Measurements from ENCODE around the gene CD40.

CD40 gene

GRCh38 chr20:46117704-46118467, at the start of gene CD40:
TSS of gene CD40 (plus strand) at chr20:46118314. CDS start at chr20:46118344, 30 bp downstream.
- peaks cover 27% of the 10 kb centered on the region for H3K79me2 ChIP-seq (ENCODE audit: insufficient read depth, low read length)
- H4K20me1 ChIP-seq (ENCODE audit: low read depth, low read length) = no peaks in the 10 kb centered on the region
- peak within 1 kb of the TSS; percentile 61 for H3K4me3 ChIP-seq (ENCODE audit: insufficient read depth, low read length, poor library complexity, severe bottlenecking)
- peak within 1 kb of the TSS; percentile 79 for H2AFZ ChIP-seq (ENCODE audit: low read depth, low read length, severe bottlenecking)
- H3K9me2 ChIP-seq (replicated peaks; ENCODE audit: insufficient read depth, low read length) = no peaks in the 10 kb centered on the region
- peak within 1 kb of the TSS; percentile 87 for H3K27ac ChIP-seq (ENCODE audit: low read depth, low read length)
- peaks cover 22% of the 10 kb centered on the region for H3F3A ChIP-seq (ENCODE audit: insufficient read depth)
- H3K9me3 ChIP-seq (ENCODE audit: insufficient read depth, low read length) = no peaks in the 10 kb centered on the region
- TF ChIP-seq, protein P1, sequence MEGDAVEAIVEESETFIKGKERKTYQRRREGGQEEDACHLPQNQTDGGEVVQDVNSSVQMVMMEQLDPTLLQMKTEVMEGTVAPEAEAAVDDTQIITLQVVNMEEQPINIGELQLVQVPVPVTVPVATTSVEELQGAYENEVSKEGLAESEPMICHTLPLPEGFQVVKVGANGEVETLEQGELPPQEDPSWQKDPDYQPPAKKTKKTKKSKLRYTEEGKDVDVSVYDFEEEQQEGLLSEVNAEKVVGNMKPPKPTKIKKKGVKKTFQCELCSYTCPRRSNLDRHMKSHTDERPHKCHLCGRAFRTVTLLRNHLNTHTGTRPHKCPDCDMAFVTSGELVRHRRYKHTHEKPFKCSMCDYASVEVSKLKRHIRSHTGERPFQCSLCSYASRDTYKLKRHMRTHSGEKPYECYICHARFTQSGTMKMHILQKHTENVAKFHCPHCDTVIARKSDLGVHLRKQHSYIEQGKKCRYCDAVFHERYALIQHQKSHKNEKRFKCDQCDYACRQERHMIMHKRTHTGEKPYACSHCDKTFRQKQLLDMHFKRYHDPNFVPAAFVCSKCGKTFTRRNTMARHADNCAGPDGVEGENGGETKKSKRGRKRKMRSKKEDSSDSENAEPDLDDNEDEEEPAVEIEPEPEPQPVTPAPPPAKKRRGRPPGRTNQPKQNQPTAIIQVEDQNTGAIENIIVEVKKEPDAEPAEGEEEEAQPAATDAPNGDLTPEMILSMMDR (IDR thresholded peaks at IDR 0.05; ENCODE audit: insufficient read depth, low read length, poor library complexity, severe bottlenecking) = no peak
- no peak for TF ChIP-seq EZH2phosphoT487 (conservative IDR thresholded peaks at IDR 0.05; ENCODE audit: low read length)
- H3K27me3 ChIP-seq (ENCODE audit: low read length) = no peaks in the 10 kb centered on the region
- peak within 1 kb of the TSS; percentile 92 for H3K4me2 ChIP-seq (ENCODE audit: low read depth, low read length, poor library complexity, severe bottlenecking)
- peak within 1 kb of the TSS; percentile 59 for H3K9ac ChIP-seq (ENCODE audit: low read length)
- H3K36me3 ChIP-seq (ENCODE audit: low read length) = no peaks in the 10 kb centered on the region

DNA sequence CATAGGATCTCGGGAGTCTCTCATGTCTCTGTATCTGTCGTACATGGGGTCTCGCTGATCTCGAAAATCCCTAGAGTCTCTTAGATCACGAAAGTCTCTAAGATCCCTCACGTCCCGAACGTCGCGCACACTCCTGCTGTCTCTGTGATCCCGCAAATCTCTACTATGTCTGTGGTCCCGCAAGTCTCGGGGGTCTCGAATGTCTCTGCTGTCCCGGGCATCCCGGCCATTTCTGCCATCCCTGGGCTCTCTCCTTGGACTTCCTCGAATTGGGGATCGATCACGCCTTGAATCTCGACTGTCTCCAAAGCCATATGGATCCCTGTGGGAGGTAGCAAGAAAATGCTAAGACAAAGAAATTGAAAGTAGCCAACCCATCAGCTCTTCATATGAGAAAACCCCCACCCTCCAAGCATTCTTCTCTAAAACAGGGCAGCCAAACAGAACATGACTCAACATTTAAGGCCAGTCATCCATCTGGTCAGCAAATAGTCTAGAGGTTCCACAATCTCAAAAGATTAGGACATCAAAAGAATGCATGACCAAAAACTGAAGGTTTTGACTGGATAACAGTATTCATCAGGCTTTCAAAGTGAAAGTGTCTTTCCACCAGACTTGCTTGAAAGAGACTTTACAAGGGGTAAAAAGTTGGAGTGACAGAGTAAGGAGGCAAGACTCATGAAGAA, 47.8 kb upstream of the CD40 start:
- no peak overlapping the region for H3K9ac ChIP-seq (ENCODE audit: low read length)
- H3K36me3 ChIP-seq (ENCODE audit: low read length) = peaks cover 11% of the 10 kb centered on the region; the same call in 1 of the 2 replicates
- no peaks in the 10 kb centered on the region for H3K27me3 ChIP-seq (ENCODE audit: low read length)
- no peaks in the 10 kb centered on the region for H3K9me3 ChIP-seq (ENCODE audit: insufficient read depth, low read length)
- H2AFZ ChIP-seq (ENCODE audit: low read depth, low read length, severe bottlenecking) = no peak overlapping the region
- no peak for TF ChIP-seq EZH2phosphoT487 (conservative IDR thresholded peaks at IDR 0.05; ENCODE audit: low read length)
- H4K20me1 ChIP-seq (ENCODE audit: low read depth, low read length) = no peaks in the 10 kb centered on the region
- H3K27ac ChIP-seq (ENCODE audit: low read depth, low read length) = no peak overlapping the region
- H3K79me2 ChIP-seq (ENCODE audit: insufficient read depth, low read length) = 0 out of 2 replicates have a peak, but pooled peaks cover 4% of the 10 kb centered on the region
- no peak overlapping the region for H3K4me2 ChIP-seq (ENCODE audit: low read depth, low read length, poor library complexity, severe bottlenecking)
- no peaks in the 10 kb centered on the region for H3K9me2 ChIP-seq (replicated peaks; ENCODE audit: insufficient read depth, low read length)
- no peaks in the 10 kb centered on the region for H3F3A ChIP-seq (ENCODE audit: insufficient read depth)
- no peak overlapping the region for H3K4me3 ChIP-seq (ENCODE audit: insufficient read depth, low read length, poor library complexity, severe bottlenecking)

DNA sequence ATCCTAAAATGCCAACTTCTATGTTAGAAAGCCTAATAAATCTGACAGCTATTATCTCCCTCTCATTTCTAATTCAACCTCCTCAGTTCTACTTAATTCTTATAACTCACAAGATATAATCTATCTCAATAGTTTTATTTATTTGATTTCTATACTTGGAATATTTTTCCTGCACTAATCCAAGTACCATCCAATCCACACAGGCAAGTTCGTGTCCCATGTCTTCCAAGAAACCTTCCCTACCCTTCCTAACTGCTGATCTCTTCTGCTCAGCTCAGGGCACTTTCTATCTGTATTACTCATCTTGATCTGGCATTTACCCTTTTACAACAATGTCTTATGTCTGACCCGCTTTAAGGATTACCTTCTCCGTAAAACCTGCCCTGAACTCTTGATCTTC, 46.5 kb upstream of the CD40 start:
- Histone ChIP-seq H3K9me3 (ENCODE audit: insufficient read depth, low read length) (no peaks in the 10 kb centered on the region), H3F3A (ENCODE audit: insufficient read depth) (no peaks in the 10 kb centered on the region), H3K36me3 (ENCODE audit: low read length) (peaks cover 14% of the 10 kb centered on the region; the same call in 1 of the 2 replicates), H2AFZ (ENCODE audit: low read depth, low read length, severe bottlenecking) (no peak overlapping the region), H3K27ac (ENCODE audit: low read depth, low read length) (no peak overlapping the region), H3K27me3 (ENCODE audit: low read length) (no peaks in the 10 kb centered on the region), H3K9ac (ENCODE audit: low read length) (no peak overlapping the region), H3K79me2 (ENCODE audit: insufficient read depth, low read length) (0 out of 2 replicates have a peak, but pooled peaks cover 4% of the 10 kb centered on the region), H3K4me3 (ENCODE audit: insufficient read depth, low read length, poor library complexity, severe bottlenecking) (no peak overlapping the region), H4K20me1 (ENCODE audit: low read depth, low read length) (no peaks in the 10 kb centered on the region), H3K9me2 (replicated peaks; ENCODE audit: insufficient read depth, low read length) (no peaks in the 10 kb centered on the region), H3K4me2 (ENCODE audit: low read depth, low read length, poor library complexity, severe bottlenecking) (no peak overlapping the region)
- TF ChIP-seq EZH2phosphoT487 (conservative IDR thresholded peaks at IDR 0.05; ENCODE audit: low read length) = no peak
- TF ChIP-seq, protein P1 (IDR thresholded peaks at IDR 0.05; ENCODE audit: insufficient read depth, low read length, poor library complexity, severe bottlenecking) = no peak
